WTC11 (cell line): ENCODE measurements around the gene COL5A2. TPM values are rescaled to one million over a fixed set of nuclear protein-coding genes. Genes with fewer than 3 reads are reported as not detected.

ENCODE experiments used
- ATAC-seq: fragments of 200-7000 bp; cut with Tn5 transposase; 2 replicates; pipeline ENCODE4 v1.10.0; 2021; ENCODE audit warnings: mild to moderate bottlenecking, moderate library complexity
- CTCF ChIA-PET: fragments of 300-600 bp; sonication (Branson Sonifier 250); formaldehyde crosslinking; loops from one replicate; lab custom pipeline; 2021; ENCODE audit warnings: antibody characterized with exemption; lab: Charles Lee
- POLR2A ChIA-PET: fragments of 350-600 bp; sonication (Branson Sonifier 250); formaldehyde crosslinking; loops from one replicate; lab custom pipeline; 2021; ENCODE audit warnings: antibody characterized with exemption; lab: Charles Lee
- DNase-seq: peaks from one replicate; pipeline ENCODE4 v3.0.0; 2021; ENCODE audit warnings: low spot score
- H3K27ac Mint-ChIP-seq: 2 replicates; pipeline ENCODE4 v1.8.0; 2021; ENCODE audit warnings: mixed read lengths
- H3K27me3 Mint-ChIP-seq: 2 replicates; pipeline ENCODE4 v1.8.0; 2021; ENCODE audit warnings: low read depth, mild to moderate bottlenecking, moderate library complexity, mixed read lengths
- H3K36me3 Mint-ChIP-seq: 2 replicates; pipeline ENCODE4 v1.8.0; 2021; ENCODE audit warnings: mixed read lengths
- H3K4me1 Mint-ChIP-seq: 2 replicates; pipeline ENCODE4 v1.8.0; 2022; ENCODE audit warnings: mixed read lengths
- H3K4me3 Mint-ChIP-seq: 2 replicates; pipeline ENCODE4 v1.8.0; 2021; ENCODE audit warnings: mild to moderate bottlenecking, moderate library complexity, mixed read lengths
- H3K9me3 Mint-ChIP-seq: 2 replicates; pipeline ENCODE4 v1.8.0; 2021; ENCODE audit warnings: mixed read lengths
- AR ChIP-seq: fragments of 250-450 bp; sonication (Bioruptor Pico); IDR thresholded peaks from 2 replicates; pipeline ENCODE4 v1.9.0; 2021; ENCODE audit warnings: mild to moderate bottlenecking
- ELF4 ChIP-seq: sonication (generic); formaldehyde crosslinking; IDR thresholded peaks from 2 replicates; pipeline ENCODE4 v1.8.1; 2022; ENCODE audit warnings: low read depth, mild to moderate bottlenecking, moderate library complexity, missing genetic modification reagents
- EMX1 ChIP-seq: fragments of 250-450 bp; sonication (Bioruptor Pico); IDR thresholded peaks from 2 replicates; pipeline ENCODE4 v1.8.0; 2021; ENCODE audit warnings: mild to moderate bottlenecking
- ESRRA ChIP-seq: sonication (generic); formaldehyde crosslinking; IDR thresholded peaks from 2 replicates; pipeline ENCODE4 v1.8.1; 2022; ENCODE audit warnings: mild to moderate bottlenecking, missing genetic modification reagents, borderline replicate concordance
- GTF2I ChIP-seq: fragments of 250-450 bp; sonication (Bioruptor Pico); conservative IDR thresholded peaks from 2 replicates; pipeline ENCODE4 v1.4.0; 2021; ENCODE audit warnings: mild to moderate bottlenecking
- HMGXB4 ChIP-seq: sonication (generic); formaldehyde crosslinking; IDR thresholded peaks from 2 replicates; pipeline ENCODE4 v1.8.1; 2023; ENCODE audit warnings: mild to moderate bottlenecking, moderate library complexity, missing genetic modification reagents
- IRF2 ChIP-seq: sonication (generic); formaldehyde crosslinking; IDR thresholded peaks from 2 replicates; pipeline ENCODE4 v1.8.0; 2022; ENCODE audit warnings: low read depth, missing genetic modification reagents, borderline replicate concordance
- MXD4 ChIP-seq: fragments of 250-450 bp; sonication (Bioruptor Pico); IDR thresholded peaks from 2 replicates; pipeline ENCODE4 v1.8.0; 2021; ENCODE audit warnings: mild to moderate bottlenecking, moderate library complexity, borderline replicate concordance
- PREB ChIP-seq: sonication (generic); formaldehyde crosslinking; IDR thresholded peaks from 2 replicates; pipeline ENCODE4 v1.8.1; 2022; ENCODE audit warnings: mild to moderate bottlenecking, missing genetic modification reagents, moderate library complexity, borderline replicate concordance
- RORB ChIP-seq: fragments of 250-450 bp; sonication (Bioruptor Pico); IDR thresholded peaks from 2 replicates; pipeline ENCODE4 v1.9.0; 2021; ENCODE audit warnings: mild to moderate bottlenecking
- STAT6 ChIP-seq: sonication (generic); formaldehyde crosslinking; conservative IDR thresholded peaks from 2 replicates; pipeline ENCODE4 v1.8.1; 2023; ENCODE audit warnings: mild to moderate bottlenecking, low read depth, missing genetic modification reagents, moderate library complexity
- ZNF671 ChIP-seq: fragments of 250-450 bp; sonication (Bioruptor Pico); IDR thresholded peaks from 2 replicates; pipeline ENCODE4 v1.8.0; 2021; ENCODE audit warnings: mild to moderate bottlenecking
- total RNA-seq: library from RNA; stranded (reverse); gene quantifications from 3 replicates; pipeline ENCODE4 v1.2.3, GENCODE V29; 2021
- TF ChIP-seq, protein P1 (sequence below): sonication (generic); formaldehyde crosslinking; IDR thresholded peaks from 2 replicates; pipeline ENCODE4 v1.8.0; 2023; ENCODE audit warnings: missing genetic modification reagents
- TF ChIP-seq, protein P2 (sequence below): fragments of 250-450 bp; sonication (Bioruptor Pico); IDR thresholded peaks from 2 replicates; pipeline ENCODE4 v1.9.0; 2021; ENCODE audit warnings: moderate library complexity, mild to moderate bottlenecking, inconsistent platforms, borderline replicate concordance

Gene COL5A2
- total RNA-seq, 1 experiment from 2014 or later: 16.0 TPM

- no peak for DNase-seq
- no peak for TF ChIP-seq AR (CRISPR knock-in tag)
- no peak for TF ChIP-seq RORB (CRISPR knock-in tag)
- CTCF ChIA-PET: no interaction called here
Measured at GRCh38 chr2:189072036-189072435, 107.5 kb downstream of the COL5A2 start.

GRCh38 chr2:189069855-189070619, 109.5 kb downstream of the COL5A2 start:
- Mint-ChIP-seq H3K36me3 (no peaks in the 10 kb centered on the region), H3K27me3 (no peaks in the 10 kb centered on the region), H3K4me3 (no peak overlapping the region), H3K27ac (no peak overlapping the region), H3K4me1 (no peaks in the 10 kb centered on the region), H3K9me3 (no peaks in the 10 kb centered on the region)
- DNase-seq (no peak), ATAC-seq (no peak)
- CTCF ChIA-PET: interaction anchor here (0.7 kb wide), 1 partner anchor 104 kb away, joined by 3 read pairs; no protein-coding TSS in a partner anchor
- POLR2A ChIA-PET: no interaction called here
- TF ChIP-seq IRF2 (CRISPR knock-in tag) (no peak), EMX1 (no peak), STAT6 (CRISPR knock-in tag) (no peak), HMGXB4 (CRISPR knock-in tag) (no peak), MXD4 (CRISPR knock-in tag) (no peak), RORB (CRISPR knock-in tag) (no peak), ELF4 (CRISPR knock-in tag) (no peak), GTF2I (CRISPR knock-in tag) (no peak), ESRRA (no peak)
- TF ChIP-seq, protein P1, sequence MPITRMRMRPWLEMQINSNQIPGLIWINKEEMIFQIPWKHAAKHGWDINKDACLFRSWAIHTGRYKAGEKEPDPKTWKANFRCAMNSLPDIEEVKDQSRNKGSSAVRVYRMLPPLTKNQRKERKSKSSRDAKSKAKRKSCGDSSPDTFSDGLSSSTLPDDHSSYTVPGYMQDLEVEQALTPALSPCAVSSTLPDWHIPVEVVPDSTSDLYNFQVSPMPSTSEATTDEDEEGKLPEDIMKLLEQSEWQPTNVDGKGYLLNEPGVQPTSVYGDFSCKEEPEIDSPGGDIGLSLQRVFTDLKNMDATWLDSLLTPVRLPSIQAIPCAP (CRISPR knock-in tag): no peak
- TF ChIP-seq, protein P2, sequence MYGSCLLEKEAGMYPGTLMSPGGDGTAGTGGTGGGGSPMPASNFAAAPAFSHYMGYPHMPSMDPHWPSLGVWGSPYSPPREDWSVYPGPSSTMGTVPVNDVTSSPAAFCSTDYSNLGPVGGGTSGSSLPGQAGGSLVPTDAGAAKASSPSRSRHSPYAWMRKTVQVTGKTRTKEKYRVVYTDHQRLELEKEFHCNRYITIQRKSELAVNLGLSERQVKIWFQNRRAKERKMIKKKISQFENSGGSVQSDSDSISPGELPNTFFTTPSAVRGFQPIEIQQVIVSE (CRISPR knock-in tag): no peak

More at GRCh38 chr2:189072036-189072435, 107.5 kb downstream of the COL5A2 start:
- POLR2A ChIA-PET: no interaction called here
- Mint-ChIP-seq H3K4me1 (no peaks in the 10 kb centered on the region), H3K36me3 (no peaks in the 10 kb centered on the region), H3K9me3 (no peaks in the 10 kb centered on the region), H3K27me3 (no peaks in the 10 kb centered on the region), H3K4me3 (no peak overlapping the region), H3K27ac (no peak overlapping the region)
- no peak for ATAC-seq

- no peaks in the 10 kb centered on the region for H3K27me3 Mint-ChIP-seq
- H3K4me1 Mint-ChIP-seq: no peaks in the 10 kb centered on the region
- H3K36me3 Mint-ChIP-seq: no peaks in the 10 kb centered on the region
- H3K27ac Mint-ChIP-seq: no peak overlapping the region
- CTCF ChIA-PET: no interaction called here
- ATAC-seq: no peak
- H3K4me3 Mint-ChIP-seq: no peak overlapping the region
- no peak for DNase-seq
- H3K9me3 Mint-ChIP-seq: no peaks in the 10 kb centered on the region
- POLR2A ChIA-PET: no interaction called here
- TF ChIP-seq AR (CRISPR knock-in tag) (no peak), STAT6 (CRISPR knock-in tag) (no peak), ZNF671 (CRISPR knock-in tag) (no peak), PREB (CRISPR knock-in tag) (no peak)
Measured at GRCh38 chr2:189066037-189066436, 113.5 kb downstream of the COL5A2 start.
